Panc1 (cell line): ENCODE data around the gene TNFAIP6. TPM values are rescaled to one million over a fixed set of nuclear protein-coding genes. Genes with fewer than 3 reads are reported as not detected.

Experiments used
- ATAC-seq: fragments of 200-7000 bp; cut with Tn5 transposase; 2 replicates; pipeline ENCODE4 v1.9.1; 2020; ENCODE audit warnings: mild to moderate bottlenecking, moderate library complexity
- BruUV-seq: library from RNA; stranded (reverse); fragments of 400-500 nt; replicated peaks from 2 replicates; lab custom pipeline; 2021; lab: Mats Ljungman, UMichigan
- CTCF ChIA-PET: fragments of 300-600 bp; sonication (Branson Sonifier 250); formaldehyde crosslinking; loops from one replicate; lab custom pipeline; 2022; ENCODE audit warnings: antibody characterized with exemption; lab: Charles Lee
- POLR2A ChIA-PET: fragments of 300-600 bp; sonication (Branson Sonifier 250); formaldehyde crosslinking; loops from one replicate; lab custom pipeline; 2022; ENCODE audit warnings: antibody characterized with exemption; lab: Charles Lee
- DNase-seq: peaks from one replicate; pipeline ENCODE4 v3.0.0-alpha.2; 2010; ENCODE audit warnings: low read depth, low spot score
- H3K27ac ChIP-seq: 2 replicates; pipeline ENCODE4 v1.5.1; 2011; ENCODE audit warnings: mild to moderate bottlenecking, low read length, inconsistent platforms
- H3K27me3 ChIP-seq: fragments of 200-500 bp; sonication (Bioruptor generic); 2 replicates; pipeline ENCODE4 v1.6.0; 2014; ENCODE audit warnings: low read length, inconsistent platforms; ENCODE audit not compliant: control insufficient read depth, insufficient read depth
- H3K36me3 ChIP-seq: fragments of 200-500 bp; sonication (Bioruptor generic); 2 replicates; pipeline ENCODE4 v1.5.1; 2014; ENCODE audit warnings: inconsistent platforms, mild to moderate bottlenecking, low read length, moderate library complexity; ENCODE audit not compliant: control insufficient read depth, insufficient read depth
- H3K4me1 ChIP-seq: 2 replicates; pipeline ENCODE4 v1.5.1; 2011; ENCODE audit warnings: inconsistent platforms, mild to moderate bottlenecking, low read length, moderate library complexity; ENCODE audit not compliant: control insufficient read depth, insufficient read depth
- H3K4me3 ChIP-seq, 2 experiments: 2 replicates each; pipeline ENCODE4 v1.5.1; 2011 to 2012; ENCODE audit warnings: low read depth in 2 of 2, low read length in 2 of 2, mild to moderate bottlenecking in 2 of 2, inconsistent platforms in 1 of 2, moderate library complexity in 1 of 2
- H3K9me3 ChIP-seq: fragments of 200-500 bp; sonication (Bioruptor generic); 2 replicates; pipeline ENCODE4 v1.5.1; 2014; ENCODE audit warnings: low read depth, mild to moderate bottlenecking, inconsistent platforms, low read length, moderate library complexity; ENCODE audit not compliant: control insufficient read depth, insufficient read depth
- CTCF ChIP-seq: fragments of 450-650 bp; IDR thresholded peaks from 2 replicates; pipeline ENCODE4 v1.5.1; 2017; ENCODE audit warnings: mild to moderate bottlenecking
- POLR2AphosphoS5 ChIP-seq: IDR thresholded peaks from 2 replicates; pipeline ENCODE4 v1.6.1; 2012; ENCODE audit warnings: mild to moderate bottlenecking, low read depth, low read length, moderate library complexity
- REST ChIP-seq, 2 experiments: IDR thresholded peaks; 2 replicates each; pipeline ENCODE4 v1.6.1; 2011 to 2012; ENCODE audit warnings: low read depth in 2 of 2, control low read depth in 1 of 2, low read length in 1 of 2, mild to moderate bottlenecking in 1 of 2, moderate library complexity in 1 of 2; ENCODE audit not compliant: insufficient read depth in 1 of 2
- SIN3A ChIP-seq: IDR thresholded peaks from 2 replicates; pipeline ENCODE4 v1.6.1; 2012; ENCODE audit warnings: low read depth, mild to moderate bottlenecking, low read length, moderate library complexity, borderline replicate concordance; ENCODE audit not compliant: insufficient read depth
- TCF7L2 ChIP-seq: IDR thresholded peaks from 2 replicates; pipeline ENCODE4 v1.6.1; 2011; ENCODE audit warnings: mild to moderate bottlenecking, low read depth, low read length, inconsistent platforms
- in situ Hi-C: cut with HindIII; loops from 2 replicates; pipeline ENCODE4 v1.10.0; 2016; ENCODE audit warnings: low sequenced_read_pairs, low pct_unique_long_range_greater_than_20kb
- intact Hi-C: fragments of 100-400 bp; cut with micrococcal nuclease; formaldehyde crosslinking; loops from one replicate; pipeline ENCODE4 v1.10.0; 2022; ENCODE audit not compliant: unreplicated experiment
- total RNA-seq: library from RNA; stranded (reverse); gene quantifications from one replicate; pipeline ENCODE4 v1.2.1, GENCODE V29; 2021; ENCODE audit not compliant: unreplicated experiment

Gene TNFAIP6
- total RNA-seq, 1 experiment from 2014 or later = not detected

GRCh38 chr2:151399981-151400380 lies 42.6 kb downstream of the TNFAIP6 start:
- ATAC-seq = no peak
- no TSS peak for BruUV-seq
- no peak for TF ChIP-seq REST (IDR thresholded peaks at IDR 0.05; ENCODE audit: insufficient read depth in 1 of 2, low read depth in 2 of 2, low read length in 1 of 2)
- TF ChIP-seq CTCF = no peak
- no peak for TF ChIP-seq POLR2AphosphoS5
- TF ChIP-seq TCF7L2 = no peak
- TF ChIP-seq SIN3A = no peak
- intact Hi-C loops (loop anchor here (10.0 kb wide), 1 partner anchor 105 kb away; no protein-coding TSS in a partner anchor), in situ Hi-C loops (no loop called here)
- POLR2A ChIA-PET = no interaction called here
- Histone ChIP-seq H3K27ac (no peak overlapping the region), H3K36me3 (no peaks in the 10 kb centered on the region), H3K9me3 (no peaks in the 10 kb centered on the region), H3K4me3 (no peak overlapping the region), H3K27me3 (no peaks in the 10 kb centered on the region), H3K4me1 (no peaks in the 10 kb centered on the region)
- CTCF ChIA-PET = no interaction called here
- no peak for DNase-seq

GRCh38 chr2:151401149-151401548 lies 43.8 kb downstream of the TNFAIP6 start:
- no peaks in the 10 kb centered on the region for H3K4me1 ChIP-seq
- ATAC-seq = no peak
- ChIA-PET POLR2A (no interaction called here), CTCF (interaction anchor here (0.7 kb wide), 1 partner anchor 101 kb away, joined by 5 read pairs; no protein-coding TSS in a partner anchor)
- no peak overlapping the region for H3K27ac ChIP-seq
- H3K9me3 ChIP-seq = no peaks in the 10 kb centered on the region
- no peaks in the 10 kb centered on the region for H3K36me3 ChIP-seq
- DNase-seq = no peak
- H3K27me3 ChIP-seq = no peaks in the 10 kb centered on the region
- no peak overlapping the region for H3K4me3 ChIP-seq
- TF ChIP-seq CTCF (no peak), SIN3A (no peak), TCF7L2 (no peak), REST (IDR thresholded peaks at IDR 0.05; ENCODE audit: insufficient read depth in 1 of 2, low read depth in 2 of 2, low read length in 1 of 2) (no peak), POLR2AphosphoS5 (no peak)
- BruUV-seq = no TSS peak
- intact Hi-C loops = loop anchor here (10.0 kb wide), 1 partner anchor 106 kb away; no protein-coding TSS in a partner anchor
- in situ Hi-C loops = no loop called here
